Measurements from ENCODE around the gene MTX3.

The MTX3 gene

GRCh38 chr5:79990598-79991507 is at the start of gene MTX3:
TSS of gene MTX3 (minus strand) at chr5:79991262. CDS start at chr5:79991238, 24 bp downstream.
- DNase-seq (ENCODE audit: low read depth): peak; percentile 81

GRCh38 chr5:80039650-80040049 is 48.6 kb upstream of the MTX3 start:
- DNase-seq (ENCODE audit: low read depth): no peak

- DNase-seq (ENCODE audit: low read depth): no peak
Observed at GRCh38 chr5:80037366-80037765, 46.3 kb upstream of the MTX3 start.

- DNase-seq (ENCODE audit: low read depth): no peak
Observed at GRCh38 chr5:80036615-80037014, 45.6 kb upstream of the MTX3 start.

GRCh38 chr5:80035839-80036238 is 44.8 kb upstream of the MTX3 start:
- DNase-seq (ENCODE audit: low read depth): no peak

- no peak for DNase-seq (ENCODE audit: low read depth)
Observed at GRCh38 chr5:80034962-80035821, 44.1 kb upstream of the MTX3 start, which contains the start of gene THBS4. TSS of gene THBS4 (plus strand) at chr5:80035348. CDS start at chr5:80035538, 190 bp downstream.

- no peak for DNase-seq (ENCODE audit: low read depth)
Observed at GRCh38 chr5:80034559-80034958, 43.5 kb upstream of the MTX3 start.

GRCh38 chr5:80033513-80033912 is 42.5 kb upstream of the MTX3 start:
- DNase-seq (ENCODE audit: low read depth): no peak

GRCh38 chr5:80031109-80031508 is 40.0 kb upstream of the MTX3 start:
- no peak for DNase-seq (ENCODE audit: low read depth)

GRCh38 chr5:80026841-80027240 is 35.8 kb upstream of the MTX3 start:
- DNase-seq (ENCODE audit: low read depth): no peak

- no peak for DNase-seq (ENCODE audit: low read depth)
Observed at GRCh38 chr5:80025069-80025468, 34.0 kb upstream of the MTX3 start.

GRCh38 chr5:80010754-80011392 is 19.8 kb upstream of the MTX3 start:
- DNase-seq (ENCODE audit: low read depth): no peak

- DNase-seq (ENCODE audit: low read depth): no peak
Observed at GRCh38 chr5:80008995-80009765, 18.1 kb upstream of the MTX3 start.

- DNase-seq (ENCODE audit: low read depth): no peak
Observed at GRCh38 chr5:80002677-80003076, 11.6 kb upstream of the MTX3 start.

GRCh38 chr5:79999722-80000121 is 8.7 kb upstream of the MTX3 start:
- DNase-seq (ENCODE audit: low read depth): no peak

GRCh38 chr5:79992891-79993657 is 2.0 kb upstream of the MTX3 start:
- DNase-seq (ENCODE audit: low read depth): no peak

GRCh38 chr5:79990205-79990597 is 861 bp downstream of the MTX3 start:
- no peak for DNase-seq (ENCODE audit: low read depth)

- no peak for DNase-seq (ENCODE audit: low read depth)
Observed at GRCh38 chr5:79986260-79986659, 4.8 kb downstream of the MTX3 start.

- DNase-seq (ENCODE audit: low read depth): no peak
Observed at GRCh38 chr5:79985288-79985687, 5.8 kb downstream of the MTX3 start.

- no peak for DNase-seq (ENCODE audit: low read depth)
Observed at GRCh38 chr5:79984363-79984762, 6.7 kb downstream of the MTX3 start.

GRCh38 chr5:79983618-79984017 is 7.4 kb downstream of the MTX3 start:
- DNase-seq (ENCODE audit: low read depth): no peak
